HG02981 (cell line): ENCODE results near the gene MSH5.
A peak's percentile ranks its signal among the peaks of the same experiment; 100 is the strongest.
"Not testable (repeated sequence)": the region's sequence is repeated elsewhere in the genome, so short reads cannot be mapped to it uniquely, and the experiment has no call there.

Experiments used
- ATAC-seq: cut with Tn5 transposase; IDR thresholded peaks from one replicate; pipeline ENCODE4 v1.9.1; 2021; ENCODE audit warnings: mild to moderate bottlenecking, moderate library complexity; ENCODE audit not compliant: unreplicated experiment

MSH5 gene

GRCh38 chr6:31795616-31796298 lies 56.0 kb downstream of the MSH5 start, which contains the start of gene VARS1:
TSS of gene VARS1 (minus strand) at chr6:31795752. CDS start at chr6:31795217, 535 bp downstream.
- ATAC-seq, result peak; percentile 79

- no peak for ATAC-seq
Measured at GRCh38 chr6:31796993-31797385, 57.2 kb downstream of the MSH5 start.

GRCh38 chr6:31797588-31797987 lies 57.8 kb downstream of the MSH5 start:
- no peak for ATAC-seq

GRCh38 chr6:31799781-31800180 lies 60.0 kb downstream of the MSH5 start:
- ATAC-seq, result no peak

GRCh38 chr6:31801031-31801927 lies 61.5 kb downstream of the MSH5 start:
- ATAC-seq, result not testable (repeated sequence)

GRCh38 chr6:31805939-31806469 lies 66.2 kb downstream of the MSH5 start:
- ATAC-seq, result peak; percentile 19

GRCh38 chr6:31806470-31807272 lies 66.9 kb downstream of the MSH5 start, which contains the start of gene LSM2:
TSS of gene LSM2 (minus strand) at chr6:31806966. CDS start at chr6:31806757, 209 bp downstream.
- ATAC-seq, result peak; percentile 78

GRCh38 chr6:31808599-31808998 lies 68.8 kb downstream of the MSH5 start:
- ATAC-seq, result not testable (repeated sequence)

GRCh38 chr6:31811645-31812044 lies 71.8 kb downstream of the MSH5 start:
- ATAC-seq, result no peak
